ENCODE data around the gene ARMH3.

ARMH3 gene

GRCh38 chr10:101935431-101935830 is 120.5 kb downstream of the ARMH3 start:
- DNase-seq: no peak

- no peak for DNase-seq
Observed at GRCh38 chr10:101934686-101935305, 121.2 kb downstream of the ARMH3 start.

GRCh38 chr10:101933976-101934375 is 122.0 kb downstream of the ARMH3 start:
- DNase-seq: no peak

- DNase-seq: no peak
Observed at GRCh38 chr10:101932183-101932582, 123.8 kb downstream of the ARMH3 start.

GRCh38 chr10:101925027-101925426 is 130.9 kb downstream of the ARMH3 start:
- no peak for DNase-seq

- DNase-seq: no peak
Observed at GRCh38 chr10:101923256-101923655, 132.7 kb downstream of the ARMH3 start.

- DNase-seq: no peak
Observed at GRCh38 chr10:101922846-101923245, 133.1 kb downstream of the ARMH3 start.

- DNase-seq: no peak
Observed at GRCh38 chr10:101920546-101920945, 135.4 kb downstream of the ARMH3 start.

GRCh38 chr10:101919026-101919770 is 136.8 kb downstream of the ARMH3 start:
- DNase-seq: no peak

GRCh38 chr10:101912561-101913179 is 143.3 kb downstream of the ARMH3 start:
- DNase-seq: no peak

- no peak for DNase-seq
Observed at GRCh38 chr10:101906586-101907183, 149.3 kb downstream of the ARMH3 start.

- no peak for DNase-seq
Observed at GRCh38 chr10:101905251-101905650, 150.7 kb downstream of the ARMH3 start.

GRCh38 chr10:101903827-101904550 is 152.0 kb downstream of the ARMH3 start:
- peak; percentile 40 for DNase-seq

- DNase-seq: no peak
Observed at GRCh38 chr10:101902820-101903145, 153.2 kb downstream of the ARMH3 start.

GRCh38 chr10:101902032-101902819 is 153.7 kb downstream of the ARMH3 start:
- DNase-seq: no peak

- peak; percentile 27 for DNase-seq
Observed at GRCh38 chr10:101901340-101901739, 154.6 kb downstream of the ARMH3 start.

GRCh38 chr10:101897633-101898032 is 158.3 kb downstream of the ARMH3 start:
- no peak for DNase-seq

GRCh38 chr10:101896225-101896877 is 159.6 kb downstream of the ARMH3 start:
- no peak for DNase-seq

- no peak for DNase-seq
Observed at GRCh38 chr10:101895781-101896180, 160.2 kb downstream of the ARMH3 start.

- DNase-seq: no peak
Observed at GRCh38 chr10:101894742-101895141, 161.2 kb downstream of the ARMH3 start.

GRCh38 chr10:101894266-101894665 is 161.7 kb downstream of the ARMH3 start:
- no peak for DNase-seq
